K562 (cell line): ENCODE results near the gene DDAH2. TPM values are rescaled to one million over a fixed set of nuclear protein-coding genes. Genes with fewer than 3 reads are reported as not detected.

ENCODE experiments used
- E2F5 ChIP-seq: sonication (generic); formaldehyde crosslinking; IDR thresholded peaks from 2 replicates; pipeline ENCODE4 v1.8.0; 2022; ENCODE audit warnings: mild to moderate bottlenecking, missing genetic modification reagents
- HDAC8 ChIP-seq: fragments of 450-650 bp; IDR thresholded peaks from 2 replicates; pipeline ENCODE4 v1.6.1; 2016; ENCODE audit warnings: mild to moderate bottlenecking, missing genetic modification characterization, moderate library complexity, missing compliant biosample characterization
- POLR2AphosphoS2 ChIP-seq: IDR thresholded peaks from 2 replicates; pipeline ENCODE4 v1.6.1; 2012; ENCODE audit warnings: low read length, improper control_type of control experiment
- PPARD ChIP-seq: fragments of 250-450 bp; sonication (Bioruptor Pico); IDR thresholded peaks from 2 replicates; pipeline ENCODE4 v1.8.0; 2022; ENCODE audit warnings: inconsistent platforms, mild to moderate bottlenecking, moderate library complexity
- PREB ChIP-seq: sonication (generic); formaldehyde crosslinking; IDR thresholded peaks from 2 replicates; pipeline ENCODE4 v1.8.1; 2023; ENCODE audit warnings: mild to moderate bottlenecking, missing genetic modification reagents
- RERE ChIP-seq: sonication (generic); formaldehyde crosslinking; IDR thresholded peaks from 2 replicates; pipeline ENCODE4 v1.8.0; 2023; ENCODE audit warnings: missing genetic modification reagents, mild to moderate bottlenecking, borderline replicate concordance
- ZBTB5 ChIP-seq: fragments of 450-650 bp; IDR thresholded peaks from 2 replicates; pipeline ENCODE4 v1.6.1; 2017; ENCODE audit warnings: antibody characterized with exemption
- ZNF23 ChIP-seq: fragments of 250-450 bp; sonication (Bioruptor Pico); IDR thresholded peaks from 2 replicates; pipeline ENCODE4 v1.4.0; 2020; ENCODE audit warnings: mild to moderate bottlenecking
- ZNF398 ChIP-seq: fragments of 250-450 bp; sonication (Bioruptor Pico); IDR thresholded peaks from 2 replicates; pipeline ENCODE4 v1.8.0; 2021; ENCODE audit warnings: moderate library complexity, mild to moderate bottlenecking, inconsistent platforms
- polyA plus RNA-seq, 8 experiments: library from polyadenylated mRNA; depleted of rRNA in 4 of 8; stranded (reverse) in 5 of 8; unstranded in 3 of 8; fragments of >200 nt; fragmentation: Nextera tagmentation in 2 of 8; fragmentation: Illumina TruSeq in 1 of 8; extraction: Ambion mirVana in 2 of 8; extraction: Trizol in 1 of 8; gene quantifications; 2 replicates each; pipeline versions ENCODE4 v1.2.1 to v1.2.3, GENCODE V29; 2011 to 2014; ENCODE audit warnings: inconsistent platforms in 1 of 8, missing spikeins in 1 of 8
- total RNA-seq, 7 experiments: library from RNA; depleted of rRNA in 6 of 7; stranded (reverse); fragments of >200 nt in 6 of 7; fragmentation: Illumina TruSeq in 2 of 7; extraction: Trizol in 2 of 7; gene quantifications; 2 replicates each; pipeline versions ENCODE4 v1.2.1 to v1.2.3, GENCODE V29; 2011 to 2021; ENCODE audit warnings: low replicate concordance in 1 of 7

DDAH2 gene
- total and polyA plus RNA-seq, 9 of the 15 experiments (the other 6 are each of a cell fraction or from before 2014, with no cell fraction given), result 1.8 to 45.4 (median 21.4) TPM

- TF ChIP-seq RERE (CRISPR knock-in tag), result no peak
- peak; percentile 90; the same call in 1 of the 2 replicates for TF ChIP-seq POLR2AphosphoS2
- no peak; the same call in 1 of the 2 replicates for TF ChIP-seq ZBTB5
- TF ChIP-seq ZNF398 (CRISPR knock-in tag), result no peak
- no peak for TF ChIP-seq ZNF23 (CRISPR knock-in tag)
- 0 out of 2 replicates have a peak, but pooled peaks have one; percentile 47 for TF ChIP-seq HDAC8 (tag)
- TF ChIP-seq E2F5, result no peak
- TF ChIP-seq PPARD, result no peak
- no peak for TF ChIP-seq PREB (CRISPR knock-in tag)
Measured at GRCh38 chr6:31737991-31738979, 9.2 kb upstream of the DDAH2 start (continued).
